NOMO-1 (cell line): ENCODE results near the gene C2orf49.
"Not testable (repeated sequence)": the region's sequence is repeated elsewhere in the genome, so short reads cannot be mapped to it uniquely, and the experiment has no call there.

Source experiments
- DNase-seq, 2 experiments: peaks; one replicate each; lab custom pipeline; 2025; ENCODE audit not compliant: unreplicated experiment in 2 of 2; lab: John Stamatoyannopoulos, UW

C2orf49 gene

DNA sequence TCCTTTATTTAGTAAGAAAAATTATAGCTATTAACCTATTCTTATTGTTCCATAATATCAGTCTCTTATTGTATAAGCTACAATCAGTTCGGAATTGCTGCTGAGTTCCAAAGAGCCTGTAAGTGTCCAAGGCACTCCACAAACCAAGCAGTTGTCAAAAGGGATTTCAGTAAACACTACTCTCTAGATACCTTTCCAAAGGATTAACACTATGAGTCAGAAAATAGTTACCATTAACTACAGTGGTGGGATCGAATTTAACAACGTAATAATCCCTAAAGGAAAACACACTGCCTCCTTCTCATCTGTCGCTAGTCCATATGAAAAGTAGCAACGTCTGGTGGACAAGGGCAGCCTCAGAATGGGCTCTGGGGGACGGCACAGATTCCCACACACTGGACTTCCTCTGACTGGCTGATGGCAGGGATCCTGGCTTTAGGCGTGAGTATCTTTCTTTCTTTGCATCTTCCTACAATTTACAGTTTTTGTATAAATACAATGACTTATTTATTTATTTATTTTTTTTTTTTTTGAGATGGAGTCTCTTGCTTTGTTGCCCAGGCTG is 16.6 kb upstream of the C2orf49 start:
- no peak for DNase-seq

DNA sequence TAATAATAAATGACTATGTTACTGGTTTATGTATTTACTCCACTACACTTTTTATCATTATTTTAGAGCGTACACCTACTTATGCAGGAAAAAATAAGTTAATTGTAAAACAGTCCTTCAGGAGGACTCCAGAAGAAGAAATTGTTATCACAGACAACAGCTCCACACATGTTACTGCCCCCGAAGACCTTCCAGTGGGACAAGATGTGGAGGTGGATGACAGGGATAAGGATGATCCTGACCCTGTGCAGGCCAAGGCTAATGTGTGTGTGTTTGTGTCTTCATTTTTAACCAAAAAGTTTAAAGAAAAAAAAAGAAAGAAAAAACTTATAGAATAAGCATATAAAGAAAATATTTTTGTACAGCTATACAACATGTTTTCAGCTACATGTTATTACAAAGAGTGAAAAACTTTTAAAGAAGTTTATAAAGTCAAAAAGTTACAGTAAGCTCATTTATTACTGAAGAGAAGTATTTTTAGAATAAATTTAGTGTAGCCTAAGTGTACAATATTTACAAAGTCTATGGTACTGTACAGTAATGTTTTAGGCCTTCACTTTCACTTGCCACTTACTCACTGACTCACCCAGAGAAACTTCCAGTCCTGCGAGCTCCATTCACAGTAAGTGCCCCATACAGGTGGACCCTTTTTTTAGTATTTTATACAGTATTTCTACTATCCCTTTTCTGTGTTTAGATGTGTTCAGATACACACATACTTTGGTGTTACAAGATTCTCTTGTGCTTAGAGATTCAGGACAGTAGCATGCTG is 15.3 kb upstream of the C2orf49 start:
- no peak for DNase-seq

GRCh38 chr2:105323111-105323510 is 14.2 kb upstream of the C2orf49 start:
- no peak for DNase-seq

DNA sequence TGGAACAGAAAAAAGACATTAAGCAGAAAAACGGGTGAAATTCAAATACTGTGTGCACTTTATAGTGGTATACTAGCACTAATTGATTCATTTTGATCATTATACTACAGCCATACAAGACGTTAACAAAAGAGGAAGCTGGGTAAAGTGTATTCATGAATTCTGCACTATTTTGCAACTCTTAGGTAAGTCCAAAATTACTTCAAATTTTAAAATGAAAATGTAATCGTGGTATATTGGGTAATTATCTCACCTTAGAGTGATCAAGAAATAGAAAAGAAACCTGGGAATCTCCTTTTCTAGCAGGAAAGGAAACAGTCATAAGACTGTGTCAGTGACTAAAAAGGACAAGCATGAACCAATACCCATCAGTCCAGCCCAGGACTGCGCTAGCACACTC is 13.2 kb upstream of the C2orf49 start:
- peak; percentile 24 to 81 for DNase-seq

GRCh38 chr2:105324732-105325131 is 12.6 kb upstream of the C2orf49 start:
- no peak for DNase-seq

GRCh38 chr2:105325389-105325963 is 11.9 kb upstream of the C2orf49 start:
- no peak for DNase-seq

DNA sequence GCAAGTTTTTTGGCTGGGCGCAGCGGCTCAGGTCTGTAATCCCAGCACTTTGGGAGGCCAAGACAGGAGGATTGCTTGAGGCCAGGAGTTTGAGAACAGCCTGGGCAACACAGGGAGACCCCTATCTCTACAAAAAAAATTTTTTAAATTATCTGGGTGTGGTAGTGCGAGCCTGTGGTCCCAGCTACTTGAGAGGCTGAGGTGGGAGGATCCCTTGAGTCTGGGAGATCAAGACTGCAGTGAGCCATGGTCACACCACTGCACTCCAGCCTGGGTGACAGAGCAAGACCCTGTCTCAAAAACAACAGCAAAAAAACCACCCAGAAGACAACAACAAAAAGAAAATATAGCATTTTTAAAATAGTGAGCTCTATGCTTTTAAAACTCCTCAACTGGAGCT is 10.1 kb upstream of the C2orf49 start:
- not testable (repeated sequence) for DNase-seq

- no peak for DNase-seq
These were observed 9.7 kb upstream of the C2orf49 start for GRCh38 chr2:105327690-105328089.

GRCh38 chr2:105328281-105329196 is 8.8 kb upstream of the C2orf49 start:
- DNase-seq = no peak

DNA sequence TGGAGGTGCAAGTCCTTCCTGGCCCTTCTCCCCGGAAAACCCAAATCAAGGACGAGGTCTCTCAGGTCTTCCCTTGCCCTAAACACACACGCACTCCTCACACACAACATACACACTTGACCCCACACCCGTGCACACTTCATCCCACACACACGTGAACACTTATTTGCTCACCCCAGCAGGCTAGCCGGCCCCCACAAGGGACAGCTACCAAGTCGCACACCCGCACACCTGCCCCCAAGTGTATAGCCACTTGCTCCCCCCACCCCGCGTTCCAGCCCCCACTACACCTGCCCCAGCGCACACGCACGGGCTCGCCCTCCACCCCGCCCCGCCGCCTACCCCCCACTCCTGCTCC is 8.2 kb upstream of the C2orf49 start:
- no peak for DNase-seq

- peak; percentile 31 to 70 for DNase-seq
These were observed 7.5 kb upstream of the C2orf49 start, which contains the start of gene TGFBRAP1 for GRCh38 chr2:105329561-105330495. TSS of gene TGFBRAP1 (minus strand) at chr2:105329735. CDS start at chr2:105308301, 21,434 bp downstream.

GRCh38 chr2:105330681-105331375 is 6.5 kb upstream of the C2orf49 start:
- no peak for DNase-seq

DNA sequence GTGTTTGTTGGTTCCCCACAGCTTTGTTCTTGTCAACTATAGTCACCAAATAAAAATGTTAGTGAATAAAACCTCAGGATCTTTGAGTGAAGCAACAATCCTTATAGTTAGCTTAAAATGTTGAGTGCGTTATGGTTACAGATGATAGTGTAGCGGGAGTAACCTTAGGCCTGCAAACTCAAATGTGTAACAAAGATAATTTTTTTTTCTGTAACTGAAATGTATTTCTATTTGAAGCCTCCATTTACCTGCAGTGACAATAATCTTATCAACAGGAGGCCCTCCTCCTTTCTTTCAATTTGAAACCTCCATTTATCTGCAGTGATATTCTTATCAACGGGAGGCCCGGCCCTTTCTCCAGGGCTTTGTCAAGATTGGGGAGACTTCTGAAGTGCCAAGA is 3.1 kb upstream of the C2orf49 start:
- DNase-seq = no peak

- no peak for DNase-seq
These were observed 1.9 kb upstream of the C2orf49 start for GRCh38 chr2:105335469-105335868.

GRCh38 chr2:105336786-105337121 is 586 bp upstream of the C2orf49 start:
- no peak for DNase-seq

DNA sequence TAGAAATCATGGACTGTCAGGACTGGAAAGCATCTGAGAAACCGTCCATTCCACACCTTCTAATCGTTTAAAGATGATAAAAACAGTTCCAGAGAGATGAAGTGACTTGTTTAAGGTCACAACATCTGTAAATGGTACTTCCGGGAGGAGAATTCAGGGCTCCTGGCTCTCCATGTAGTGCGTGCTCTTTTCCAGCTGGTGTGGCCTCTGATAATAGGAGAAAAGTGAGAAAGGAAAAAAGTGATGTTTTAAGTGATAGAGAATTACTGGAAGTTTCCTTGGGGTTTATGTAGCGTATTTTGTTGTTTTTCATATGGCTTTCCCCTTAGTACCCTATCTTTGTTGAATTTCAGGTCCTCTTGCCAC is 663 bp downstream of the C2orf49 start:
- DNase-seq = peak in 1 of 2 experiments; percentile 20

- DNase-seq = no peak
These were observed 2.1 kb downstream of the C2orf49 start for GRCh38 chr2:105339414-105339813.

DNA sequence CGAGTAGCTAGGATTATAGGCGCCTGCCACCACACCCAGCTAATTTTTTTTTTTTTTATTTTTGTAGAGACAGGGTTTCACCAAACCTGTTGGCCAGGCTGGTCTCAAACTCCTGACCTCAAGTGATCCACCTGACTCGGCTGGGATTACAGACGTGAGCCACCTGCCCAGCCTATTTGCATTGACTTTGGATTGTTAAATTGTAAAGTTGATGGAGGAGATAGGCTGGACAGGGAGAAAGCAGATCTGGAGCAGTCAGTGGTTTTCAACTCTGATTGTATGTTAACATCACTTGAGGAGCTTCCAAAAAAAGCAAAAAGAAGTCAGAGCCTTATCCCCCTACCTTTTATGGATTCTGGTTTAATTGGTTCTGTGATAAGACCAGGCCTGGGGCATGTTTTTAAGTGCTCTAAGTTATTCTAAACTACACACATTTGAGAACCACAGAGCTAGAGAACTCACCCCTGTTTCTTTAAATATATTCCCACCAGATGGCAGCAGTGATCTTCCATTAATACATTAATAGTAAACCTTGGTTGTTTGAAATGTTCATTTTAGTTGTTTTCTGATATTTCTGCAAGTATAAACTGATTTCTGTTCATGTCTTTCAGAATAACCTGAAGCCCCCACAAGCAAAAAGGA is 7.5 kb downstream of the C2orf49 start:
- DNase-seq = peak in 1 of 2 experiments; percentile 12

DNA sequence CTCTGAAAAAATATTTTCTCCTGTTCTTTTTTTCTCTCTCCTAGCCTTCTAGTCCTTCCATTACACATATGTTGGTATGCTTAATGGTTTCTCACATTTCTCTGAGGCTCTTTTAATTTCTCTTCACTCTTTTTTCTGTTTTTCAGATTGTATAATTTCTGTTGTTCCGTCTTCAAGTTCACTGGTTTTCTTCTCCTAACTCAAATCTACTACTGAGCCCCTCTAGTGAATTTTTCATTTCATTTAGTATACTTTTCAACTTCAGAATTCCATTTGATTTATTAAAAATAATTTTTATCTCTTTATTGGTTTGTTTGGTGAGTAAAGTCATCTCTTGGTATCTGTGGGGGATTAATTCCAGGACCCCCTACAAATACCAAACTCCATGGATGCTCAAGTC is 19.8 kb downstream of the C2orf49 start:
- no peak for DNase-seq
